Neural cell (in vitro differentiated cells): ENCODE measurements around the gene ERFL. TPM values are rescaled to one million over a fixed set of nuclear protein-coding genes. Genes with fewer than 3 reads are reported as not detected.

ENCODE experiments used
- H2AFZ ChIP-seq: fragments of 200-600, 300-800 bp; sonication (generic), shearing (Covaris generic); 2 replicates; pipeline ENCODE4 v1.6.0; 2014; ENCODE audit warnings: low read depth, mild to moderate bottlenecking, antibody characterized with exemption, low read length, moderate library complexity
- H3F3A ChIP-seq: fragments of 200-600 bp; shearing (Covaris generic); 2 replicates; pipeline ENCODE4 v1.6.1; 2016; ENCODE audit warnings: mild to moderate bottlenecking, moderate library complexity, mixed read lengths, antibody characterized with exemption, low read length; ENCODE audit not compliant: insufficient read depth, poor library complexity, severe bottlenecking
- H3K27ac ChIP-seq: fragments of 200-600, 300-800 bp; sonication (generic), shearing (Covaris generic); 2 replicates; pipeline ENCODE4 v1.5.1; 2014; ENCODE audit warnings: mild to moderate bottlenecking, low read length, moderate library complexity
- H3K27me3 ChIP-seq: fragments of 300-800, 200-600 bp; sonication (generic), shearing (Covaris generic); 2 replicates; pipeline ENCODE4 v1.6.0; 2014; ENCODE audit warnings: mild to moderate bottlenecking, low read depth, low read length, moderate library complexity; ENCODE audit not compliant: insufficient read depth
- H3K36me3 ChIP-seq: fragments of 300-800, 200-600 bp; sonication (generic), shearing (Covaris generic); 2 replicates; pipeline ENCODE4 v1.5.1; 2014; ENCODE audit warnings: mild to moderate bottlenecking, antibody characterized with exemption, low read length, moderate library complexity; ENCODE audit not compliant: insufficient read depth
- H3K4me2 ChIP-seq: fragments of 300-800, 200-600 bp; sonication (generic), shearing (Covaris generic); 2 replicates; pipeline ENCODE4 v1.6.0; 2014; ENCODE audit warnings: mild to moderate bottlenecking, low read length
- H3K4me3 ChIP-seq: fragments of 300-800, 200-600 bp; sonication (generic), shearing (Covaris generic); 2 replicates; pipeline ENCODE4 v1.5.1; 2014; ENCODE audit warnings: mild to moderate bottlenecking, low read length, moderate library complexity
- H3K79me2 ChIP-seq: fragments of 200-600 bp; shearing (Covaris generic); replicated peaks from 2 replicates; pipeline ENCODE4 v1.6.0; 2014; ENCODE audit warnings: mild to moderate bottlenecking, low read length, moderate library complexity; ENCODE audit not compliant: insufficient read depth
- H3K9ac ChIP-seq: fragments of 300-800, 200-600 bp; sonication (generic), shearing (Covaris generic); 2 replicates; pipeline ENCODE4 v1.6.1; 2016; ENCODE audit warnings: mild to moderate bottlenecking, low read length, mixed read lengths
- H3K9me2 ChIP-seq: fragments of 200-600 bp; shearing (Covaris generic); 2 replicates; pipeline ENCODE4 v1.6.1; 2016; ENCODE audit warnings: mild to moderate bottlenecking, low read length, mixed read lengths; ENCODE audit not compliant: insufficient read depth
- H3K9me3 ChIP-seq: fragments of 200-600, 300-800 bp; sonication (generic), shearing (Covaris generic); 2 replicates; pipeline ENCODE4 v1.6.1; 2016; ENCODE audit warnings: mild to moderate bottlenecking, mixed run types, low read length, moderate library complexity, mixed read lengths
- H4K20me1 ChIP-seq: fragments of 200-600 bp; shearing (Covaris generic); 2 replicates; pipeline ENCODE4 v1.6.1; 2016; ENCODE audit warnings: mild to moderate bottlenecking, mixed run types; ENCODE audit not compliant: insufficient read depth
- CTCF ChIP-seq: fragments of 450-650 bp; IDR thresholded peaks from 2 replicates; pipeline ENCODE4 v1.5.1; 2014; ENCODE audit warnings: antibody characterized with exemption, mild to moderate bottlenecking, moderate library complexity; ENCODE audit not compliant: poor library complexity, severe bottlenecking
- EP300 ChIP-seq: fragments of 450-650 bp; conservative IDR thresholded peaks from 2 replicates; pipeline ENCODE4 v1.6.1; 2014; ENCODE audit warnings: antibody characterized with exemption, mild to moderate bottlenecking, moderate library complexity; ENCODE audit not compliant: poor library complexity, severe bottlenecking
- EZH2 ChIP-seq: fragments of 200-600, 300-800 bp; shearing (Covaris generic), sonication (generic); IDR thresholded peaks from 2 replicates; pipeline ENCODE4 v1.6.1; 2014; ENCODE audit warnings: antibody characterized with exemption, low read length, borderline replicate concordance, mild to moderate bottlenecking; ENCODE audit not compliant: insufficient read depth, poor library complexity, severe bottlenecking
- MXI1 ChIP-seq: fragments of 450-650 bp; conservative IDR thresholded peaks from 2 replicates; pipeline ENCODE4 v1.6.1; 2014; ENCODE audit warnings: antibody characterized with exemption, mild to moderate bottlenecking; ENCODE audit not compliant: poor library complexity, severe bottlenecking
- POLR2AphosphoS5 ChIP-seq: IDR thresholded peaks from 2 replicates; pipeline ENCODE4 v1.6.1; 2012
- RAD21 ChIP-seq: fragments of 450-650 bp; conservative IDR thresholded peaks from 2 replicates; pipeline ENCODE4 v1.6.1; 2014; ENCODE audit warnings: antibody characterized with exemption, mild to moderate bottlenecking, moderate library complexity
- SMC3 ChIP-seq: fragments of 450-650 bp; conservative IDR thresholded peaks from 2 replicates; pipeline ENCODE4 v1.6.1; 2014; ENCODE audit warnings: antibody characterized with exemption, mild to moderate bottlenecking, moderate library complexity; ENCODE audit not compliant: poor library complexity
- TAF1 ChIP-seq: IDR thresholded peaks from 2 replicates; pipeline ENCODE4 v1.6.1; 2012; ENCODE audit warnings: low read depth
- polyA plus RNA-seq: library from polyadenylated mRNA; depleted of rRNA; stranded (reverse); fragments of >200 nt; gene quantifications from 2 replicates; pipeline ENCODE4 v1.2.3, GENCODE V29; 2014
- TF ChIP-seq, protein P1 (sequence below): IDR thresholded peaks from 2 replicates; pipeline ENCODE4 v1.6.1; 2012; ENCODE audit warnings: borderline replicate concordance

The ERFL gene
- polyA plus RNA-seq, 1 donor from 2014 or later: 0.31 TPM

DNA sequence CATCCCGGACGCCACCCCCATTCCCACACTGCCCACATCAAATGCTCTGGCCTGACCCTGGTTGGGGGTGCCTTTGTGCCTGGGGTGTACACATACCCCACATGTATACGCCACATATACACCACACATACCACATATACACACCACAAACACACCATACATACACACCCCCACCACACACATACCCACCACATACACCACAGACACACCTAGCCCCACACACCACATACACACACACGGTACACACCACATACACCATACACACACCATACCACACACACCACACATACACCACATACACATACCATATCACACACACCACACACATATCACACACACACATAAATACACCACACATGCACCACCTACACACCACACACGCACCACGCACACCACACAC lies 10.2 kb downstream of the ERFL start:
- Histone ChIP-seq H3K79me2 (no peaks in the 10 kb centered on the region), H3K4me2 (no peak overlapping the region), H3K27ac (no peak overlapping the region), H3K9ac (no peak overlapping the region), H3K4me3 (no peak overlapping the region), H3K9me3 (no peaks in the 10 kb centered on the region), H3K27me3 (peaks cover 87% of the 10 kb centered on the region), H3K36me3 (no peaks in the 10 kb centered on the region), H4K20me1 (no peaks in the 10 kb centered on the region), H2AFZ (no peak overlapping the region), H3K9me2 (no peaks in the 10 kb centered on the region), H3F3A (no peaks in the 10 kb centered on the region)
- no peak for TF ChIP-seq RAD21
- TF ChIP-seq, protein P1, sequence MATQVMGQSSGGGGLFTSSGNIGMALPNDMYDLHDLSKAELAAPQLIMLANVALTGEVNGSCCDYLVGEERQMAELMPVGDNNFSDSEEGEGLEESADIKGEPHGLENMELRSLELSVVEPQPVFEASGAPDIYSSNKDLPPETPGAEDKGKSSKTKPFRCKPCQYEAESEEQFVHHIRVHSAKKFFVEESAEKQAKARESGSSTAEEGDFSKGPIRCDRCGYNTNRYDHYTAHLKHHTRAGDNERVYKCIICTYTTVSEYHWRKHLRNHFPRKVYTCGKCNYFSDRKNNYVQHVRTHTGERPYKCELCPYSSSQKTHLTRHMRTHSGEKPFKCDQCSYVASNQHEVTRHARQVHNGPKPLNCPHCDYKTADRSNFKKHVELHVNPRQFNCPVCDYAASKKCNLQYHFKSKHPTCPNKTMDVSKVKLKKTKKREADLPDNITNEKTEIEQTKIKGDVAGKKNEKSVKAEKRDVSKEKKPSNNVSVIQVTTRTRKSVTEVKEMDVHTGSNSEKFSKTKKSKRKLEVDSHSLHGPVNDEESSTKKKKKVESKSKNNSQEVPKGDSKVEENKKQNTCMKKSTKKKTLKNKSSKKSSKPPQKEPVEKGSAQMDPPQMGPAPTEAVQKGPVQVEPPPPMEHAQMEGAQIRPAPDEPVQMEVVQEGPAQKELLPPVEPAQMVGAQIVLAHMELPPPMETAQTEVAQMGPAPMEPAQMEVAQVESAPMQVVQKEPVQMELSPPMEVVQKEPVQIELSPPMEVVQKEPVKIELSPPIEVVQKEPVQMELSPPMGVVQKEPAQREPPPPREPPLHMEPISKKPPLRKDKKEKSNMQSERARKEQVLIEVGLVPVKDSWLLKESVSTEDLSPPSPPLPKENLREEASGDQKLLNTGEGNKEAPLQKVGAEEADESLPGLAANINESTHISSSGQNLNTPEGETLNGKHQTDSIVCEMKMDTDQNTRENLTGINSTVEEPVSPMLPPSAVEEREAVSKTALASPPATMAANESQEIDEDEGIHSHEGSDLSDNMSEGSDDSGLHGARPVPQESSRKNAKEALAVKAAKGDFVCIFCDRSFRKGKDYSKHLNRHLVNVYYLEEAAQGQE: no peak
- TF ChIP-seq MXI1: no peak
- TF ChIP-seq POLR2AphosphoS5: no peak
- no peak for TF ChIP-seq EP300
- TF ChIP-seq TAF1: no peak
- TF ChIP-seq EZH2: no peak

DNA sequence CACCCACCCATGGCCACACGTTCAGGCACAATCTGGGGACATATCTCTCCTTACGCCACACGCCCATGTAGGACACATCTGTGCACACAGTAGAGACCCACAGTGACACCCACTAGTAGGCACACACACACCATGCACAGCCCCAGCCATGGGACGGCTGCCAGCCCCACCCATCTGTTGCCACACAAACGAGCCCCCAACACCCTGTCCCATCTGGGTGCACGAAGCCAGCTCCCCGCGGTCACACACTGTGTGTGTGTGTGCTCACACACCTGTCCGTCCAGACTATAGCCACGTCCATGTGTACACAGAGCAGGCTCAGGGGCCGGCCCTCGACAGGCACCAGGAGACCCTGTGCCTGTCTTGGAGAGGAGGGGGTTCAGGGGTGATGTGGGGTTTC lies 10.6 kb downstream of the ERFL start:
- H3K9me3 ChIP-seq: no peaks in the 10 kb centered on the region
- H3K36me3 ChIP-seq: no peaks in the 10 kb centered on the region
- no peak for TF ChIP-seq RAD21
- TF ChIP-seq EP300: no peak
- TF ChIP-seq SMC3: no peak
- no peak for TF ChIP-seq MXI1
- no peak for TF ChIP-seq EZH2
- TF ChIP-seq CTCF: no peak
- no peak for TF ChIP-seq TAF1
- TF ChIP-seq POLR2AphosphoS5: no peak
- TF ChIP-seq, protein P1: no peak
- no peak overlapping the region for H3K4me3 ChIP-seq
- H3K4me2 ChIP-seq: no peak overlapping the region
- H3K79me2 ChIP-seq: no peaks in the 10 kb centered on the region
- H3F3A ChIP-seq: no peaks in the 10 kb centered on the region
- no peak overlapping the region for H3K9ac ChIP-seq
- H3K27me3 ChIP-seq: peaks cover 86% of the 10 kb centered on the region
- H2AFZ ChIP-seq: no peak overlapping the region
- no peaks in the 10 kb centered on the region for H4K20me1 ChIP-seq
- no peaks in the 10 kb centered on the region for H3K9me2 ChIP-seq
- H3K27ac ChIP-seq: no peak overlapping the region
